A549 (cell line): ENCODE measurements around the gene CRACR2B. TPM values are rescaled to one million over a fixed set of nuclear protein-coding genes. Genes with fewer than 3 reads are reported as not detected.

Experiments
- ATAC-seq, 2 experiments: fragments of 200-7000 bp in 1 of 2; fragments of >200 bp in 1 of 2; cut with Nextera tagmentation in 1 of 2; cut with Tn5 transposase in 1 of 2; 3 replicates each; pipeline versions ENCODE4 v1.8.0 to v1.9.1; 2018 to 2020; ENCODE audit warnings: mild to moderate bottlenecking in 1 of 2, moderate library complexity in 1 of 2
- CTCF ChIA-PET: fragments of 300-600 bp; sonication (Branson Sonifier 250); formaldehyde crosslinking; extraction: SDS; loops from one replicate; lab custom pipeline; 2021; ENCODE audit warnings: antibody characterized with exemption, inconsistent platforms; lab: Yijun Ruan, JAX
- POLR2A ChIA-PET: fragments of 350-600 bp; formaldehyde crosslinking; extraction: SDS; loops from one replicate; lab custom pipeline; 2021; ENCODE audit warnings: antibody characterized with exemption, inconsistent platforms; lab: Yijun Ruan, JAX
- DNase-seq, 2 experiments: peaks; one replicate each; pipeline versions ENCODE4 v3.0.0 to v3.0.0-alpha.2; 2011 to 2016; ENCODE audit warnings: low read depth in 1 of 2, low spot score in 1 of 2
- FAIRE-seq: peaks from 2 replicates; lab custom pipeline; 2011; peaks lifted over from hg19 to GRCh38; lab: Jason Lieb, UNC
- H3K27ac ChIP-seq, 2 experiments: fragments of >200 bp; sonication (Bioruptor Twin); formaldehyde crosslinking; 3 replicates each; pipeline ENCODE4 v1.5.1; 2016 to 2017
- H3K4me1 ChIP-seq: fragments of >200 bp; sonication (Bioruptor Twin); formaldehyde crosslinking; 3 replicates; pipeline ENCODE4 v1.6.1; 2016
- H3K4me2 ChIP-seq: fragments of >200 bp; sonication (Bioruptor Twin); formaldehyde crosslinking; 3 replicates; pipeline ENCODE4 v1.6.1; 2016
- H3K4me3 ChIP-seq: fragments of >200 bp; sonication (Bioruptor Twin); formaldehyde crosslinking; 3 replicates; pipeline ENCODE4 v1.5.1; 2016
- H3K9me3 ChIP-seq: fragments of >200 bp; sonication (Bioruptor Twin); formaldehyde crosslinking; 3 replicates; pipeline ENCODE4 v1.6.1; 2016
- CHD4 ChIP-seq: fragments of 200-600 bp; sonication (generic); IDR thresholded peaks from 2 replicates; pipeline ENCODE4 v1.6.1; 2016; ENCODE audit warnings: antibody characterized with exemption, mild to moderate bottlenecking, borderline replicate concordance
- EP300 ChIP-seq, 2 experiments: fragments of >200 bp; sonication (Bioruptor Twin); formaldehyde crosslinking; IDR thresholded peaks; 2 replicates in 1 of 2; 3 replicates in 1 of 2; pipeline ENCODE4 v1.6.1; 2016 to 2017
- HDAC2 ChIP-seq: fragments of 200-600 bp; sonication (generic); IDR thresholded peaks from 2 replicates; pipeline ENCODE4 v1.6.1; 2016
- HEYL ChIP-seq: fragments of 250-450 bp; sonication (Bioruptor Pico); IDR thresholded peaks from 2 replicates; pipeline ENCODE4 v1.8.0; 2021; ENCODE audit warnings: mild to moderate bottlenecking, moderate library complexity
- HOXA7 ChIP-seq: fragments of 250-450 bp; sonication (Bioruptor Pico); IDR thresholded peaks from 2 replicates; pipeline ENCODE4 v1.5.0; 2020; ENCODE audit warnings: mild to moderate bottlenecking, moderate library complexity
- HOXB13 ChIP-seq: fragments of 250-450 bp; sonication (Bioruptor Pico); IDR thresholded peaks from 2 replicates; pipeline ENCODE4 v1.5.0; 2020; ENCODE audit warnings: low read depth, mild to moderate bottlenecking, moderate library complexity
- KDM5A ChIP-seq: fragments of 200-600 bp; sonication (generic); IDR thresholded peaks from 2 replicates; pipeline ENCODE4 v1.6.1; 2016; ENCODE audit warnings: antibody characterized with exemption, mild to moderate bottlenecking
- MAFK ChIP-seq: fragments of 450-650 bp; IDR thresholded peaks from 2 replicates; pipeline ENCODE4 v1.6.1; 2014; ENCODE audit not compliant: partially characterized antibody
- NFE2L2 ChIP-seq: fragments of 150-350 bp; conservative IDR thresholded peaks from 2 replicates; pipeline ENCODE4 v1.6.1; 2014; ENCODE audit warnings: low read length
- NPAS2 ChIP-seq: fragments of 250-450 bp; sonication (Bioruptor Pico); IDR thresholded peaks from 2 replicates; pipeline ENCODE4 v1.8.0; 2022; ENCODE audit warnings: mild to moderate bottlenecking, moderate library complexity, borderline replicate concordance
- NR3C1 ChIP-seq: fragments of >200 bp; sonication (Bioruptor Twin); formaldehyde crosslinking; IDR thresholded peaks from 3 replicates; pipeline ENCODE4 v1.6.1; 2017
- PHF8 ChIP-seq: fragments of 200-600 bp; sonication (generic); IDR thresholded peaks from 2 replicates; pipeline ENCODE4 v1.6.1; 2016; ENCODE audit warnings: low read depth, mild to moderate bottlenecking, antibody characterized with exemption, moderate library complexity, borderline replicate concordance
- POLR2AphosphoS2 ChIP-seq: conservative IDR thresholded peaks from 2 replicates; pipeline ENCODE4 v1.6.1; 2012; ENCODE audit warnings: low read length, improper control_type of control experiment, inconsistent platforms
- RNF2 ChIP-seq: fragments of 200-600 bp; sonication (generic); IDR thresholded peaks from 2 replicates; pipeline ENCODE4 v1.6.1; 2016; ENCODE audit warnings: low read depth, mild to moderate bottlenecking, antibody characterized with exemption, moderate library complexity, borderline replicate concordance
- SMC3 ChIP-seq: fragments of >200 bp; sonication (Bioruptor Twin); formaldehyde crosslinking; IDR thresholded peaks from 3 replicates; pipeline ENCODE4 v1.6.1; 2018; ENCODE audit warnings: inconsistent platforms
- SREBF2 ChIP-seq: fragments of 450-650 bp; IDR thresholded peaks from 2 replicates; pipeline ENCODE4 v1.6.1; 2014; ENCODE audit warnings: mild to moderate bottlenecking, moderate library complexity
- TFCP2L1 ChIP-seq: fragments of 250-450 bp; sonication (Bioruptor Pico); IDR thresholded peaks from 2 replicates; pipeline ENCODE4 v1.5.0; 2021; ENCODE audit warnings: mild to moderate bottlenecking
- ZNF302 ChIP-seq: fragments of 250-450 bp; sonication (Bioruptor Pico); IDR thresholded peaks from 2 replicates; pipeline ENCODE4 v1.9.0; 2021; ENCODE audit warnings: inconsistent platforms, mild to moderate bottlenecking, moderate library complexity
- WGBS: methylation state at CpG from one replicate; pipeline ENCODE4 v1.1.6; 2017; ENCODE audit errors: missing lambda C conversion rate; 5-methylcytosine and 5-hydroxymethylcytosine counted together
- polyA plus RNA-seq, 4 experiments: library from polyadenylated mRNA; depleted of rRNA in 3 of 4; stranded (reverse); fragments of >200 nt; fragmentation: RNase III in 1 of 4; extraction: RNeasy Plus Mini Kit Qiagen cat#74134 plus additional on column Dnase treatment in 1 of 4; gene quantifications; 2 replicates in 3 of 4; 3 replicates in 1 of 4; pipeline ENCODE4 v1.2.3, GENCODE V29; 2011 to 2017
- TF ChIP-seq, protein P1 (sequence below): fragments of 250-450 bp; sonication (Bioruptor Pico); IDR thresholded peaks from 2 replicates; pipeline ENCODE4 v1.5.0; 2020; ENCODE audit warnings: low read depth, mild to moderate bottlenecking, moderate library complexity
- TF ChIP-seq, protein P2 (sequence below): IDR thresholded peaks from 2 replicates; pipeline ENCODE4 v1.6.1; 2012
- TF ChIP-seq, protein P3 (sequence below): fragments of 200-600 bp; sonication (generic); IDR thresholded peaks from 2 replicates; pipeline ENCODE4 v1.6.1; 2016; ENCODE audit warnings: antibody characterized with exemption, mild to moderate bottlenecking, moderate library complexity

Gene CRACR2B
- polyA plus RNA-seq, 2 of the 4 experiments (the other 2 are of a cell fraction), result 1.2 to 3.0 TPM

DNA sequence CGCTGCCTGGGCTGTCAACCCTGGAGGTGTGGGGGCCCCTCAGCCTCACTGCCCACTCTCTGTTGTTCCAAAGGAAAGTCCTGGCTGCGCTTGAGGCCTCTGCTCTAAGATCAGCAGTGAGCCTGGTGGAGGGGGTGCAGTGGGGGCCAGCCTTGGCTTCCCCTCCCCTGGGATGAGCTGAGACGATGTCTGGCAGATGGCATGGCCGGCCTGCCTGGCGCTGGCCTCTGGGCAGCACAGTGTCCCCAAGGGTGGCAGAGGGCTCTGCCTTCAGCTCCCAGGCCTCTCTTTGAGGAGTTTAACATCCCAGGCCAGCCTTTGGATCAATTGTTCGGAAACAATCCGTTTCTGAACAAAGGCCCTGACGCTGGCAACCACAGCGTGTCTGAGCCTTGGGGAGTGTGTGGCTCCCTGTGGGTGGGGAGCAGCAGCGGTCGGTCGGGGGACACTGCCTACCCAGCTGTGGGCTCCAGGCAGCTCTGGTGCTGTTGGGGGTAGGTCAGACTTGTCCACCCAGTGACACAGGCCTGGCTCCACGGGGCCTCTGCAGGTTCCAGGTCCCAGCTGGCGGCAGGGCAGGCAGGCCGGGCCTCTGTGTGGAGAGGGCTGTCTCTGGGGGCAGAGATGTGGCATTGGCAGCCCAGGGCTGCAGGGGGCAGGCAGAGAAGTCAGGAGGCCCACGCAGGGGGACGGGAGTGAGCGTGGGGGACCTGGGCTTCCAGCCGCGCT lies 27.0 kb downstream of the CRACR2B start:
- Histone ChIP-seq H3K9me3 (no peaks in the 10 kb centered on the region), H3K4me3 (no peak overlapping the region), H3K4me1 (peaks cover 43% of the 10 kb centered on the region), H3K27ac (no peak overlapping the region), H3K4me2 (no peak overlapping the region)
- TF ChIP-seq HDAC2 (no peak), HOXB13 (no peak), NFE2L2 (no peak), NPAS2 (no peak), PHF8 (no peak), SREBF2 (no peak)
- FAIRE-seq (no peak), DNase-seq (no peak), ATAC-seq (no peak)
- CTCF ChIA-PET, result interaction anchor here (1.1 to 9.0 kb wide), 6 partner anchors 8 to 196 kb away, joined by 3 to 37 read pairs (median 12); no protein-coding TSS in a partner anchor
- POLR2A ChIA-PET, result no interaction called here
- WGBS, result 89% methylated on average over 19 of the region's 20 CpGs

DNA sequence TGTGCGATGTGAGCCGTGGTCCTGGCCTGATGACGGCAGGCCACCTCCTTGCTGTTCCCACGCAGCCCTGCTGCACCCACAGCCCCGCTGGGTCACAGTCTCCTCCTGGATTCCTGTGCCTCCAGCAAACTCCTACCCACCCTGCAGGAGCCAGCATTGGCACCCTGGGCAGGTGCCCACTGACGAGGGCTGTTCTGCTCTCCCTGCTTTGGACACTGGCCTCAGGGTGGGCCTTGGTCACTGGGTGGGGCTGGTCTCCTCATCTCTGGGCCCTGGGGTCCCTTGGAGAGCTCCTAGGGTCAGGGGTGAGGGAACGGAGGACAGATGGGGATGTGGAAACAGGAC lies 27.6 kb downstream of the CRACR2B start:
- 94% methylated on average over 6 of the region's 7 CpGs for WGBS
- FAIRE-seq, result no peak
- ChIA-PET CTCF (interaction anchor here (3.2 to 9.0 kb wide), 4 partner anchors 9 to 196 kb away, joined by 10 to 37 read pairs (median 23); no protein-coding TSS in a partner anchor), POLR2A (no interaction called here)
- ATAC-seq, result no peak
- no peak for DNase-seq
- no peak for TF ChIP-seq EP300 (IDR thresholded peaks at IDR 0.05)
- no peak for TF ChIP-seq TFCP2L1 (CRISPR knock-in tag)
- TF ChIP-seq HEYL (CRISPR knock-in tag), result no peak
- no peak for TF ChIP-seq HDAC2
- TF ChIP-seq, protein P1, sequence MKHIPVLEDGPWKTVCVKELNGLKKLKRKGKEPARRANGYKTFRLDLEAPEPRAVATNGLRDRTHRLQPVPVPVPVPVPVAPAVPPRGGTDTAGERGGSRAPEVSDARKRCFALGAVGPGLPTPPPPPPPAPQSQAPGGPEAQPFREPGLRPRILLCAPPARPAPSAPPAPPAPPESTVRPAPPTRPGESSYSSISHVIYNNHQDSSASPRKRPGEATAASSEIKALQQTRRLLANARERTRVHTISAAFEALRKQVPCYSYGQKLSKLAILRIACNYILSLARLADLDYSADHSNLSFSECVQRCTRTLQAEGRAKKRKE (CRISPR knock-in tag), result no peak
- TF ChIP-seq HOXA7 (CRISPR knock-in tag), result no peak
- no peak for TF ChIP-seq SMC3
- TF ChIP-seq, protein P2, sequence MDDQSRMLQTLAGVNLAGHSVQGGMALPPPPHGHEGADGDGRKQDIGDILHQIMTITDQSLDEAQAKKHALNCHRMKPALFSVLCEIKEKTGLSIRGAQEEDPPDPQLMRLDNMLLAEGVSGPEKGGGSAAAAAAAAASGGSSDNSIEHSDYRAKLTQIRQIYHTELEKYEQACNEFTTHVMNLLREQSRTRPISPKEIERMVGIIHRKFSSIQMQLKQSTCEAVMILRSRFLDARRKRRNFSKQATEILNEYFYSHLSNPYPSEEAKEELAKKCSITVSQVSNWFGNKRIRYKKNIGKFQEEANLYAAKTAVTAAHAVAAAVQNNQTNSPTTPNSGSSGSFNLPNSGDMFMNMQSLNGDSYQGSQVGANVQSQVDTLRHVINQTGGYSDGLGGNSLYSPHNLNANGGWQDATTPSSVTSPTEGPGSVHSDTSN, result no peak
- TF ChIP-seq, protein P3, sequence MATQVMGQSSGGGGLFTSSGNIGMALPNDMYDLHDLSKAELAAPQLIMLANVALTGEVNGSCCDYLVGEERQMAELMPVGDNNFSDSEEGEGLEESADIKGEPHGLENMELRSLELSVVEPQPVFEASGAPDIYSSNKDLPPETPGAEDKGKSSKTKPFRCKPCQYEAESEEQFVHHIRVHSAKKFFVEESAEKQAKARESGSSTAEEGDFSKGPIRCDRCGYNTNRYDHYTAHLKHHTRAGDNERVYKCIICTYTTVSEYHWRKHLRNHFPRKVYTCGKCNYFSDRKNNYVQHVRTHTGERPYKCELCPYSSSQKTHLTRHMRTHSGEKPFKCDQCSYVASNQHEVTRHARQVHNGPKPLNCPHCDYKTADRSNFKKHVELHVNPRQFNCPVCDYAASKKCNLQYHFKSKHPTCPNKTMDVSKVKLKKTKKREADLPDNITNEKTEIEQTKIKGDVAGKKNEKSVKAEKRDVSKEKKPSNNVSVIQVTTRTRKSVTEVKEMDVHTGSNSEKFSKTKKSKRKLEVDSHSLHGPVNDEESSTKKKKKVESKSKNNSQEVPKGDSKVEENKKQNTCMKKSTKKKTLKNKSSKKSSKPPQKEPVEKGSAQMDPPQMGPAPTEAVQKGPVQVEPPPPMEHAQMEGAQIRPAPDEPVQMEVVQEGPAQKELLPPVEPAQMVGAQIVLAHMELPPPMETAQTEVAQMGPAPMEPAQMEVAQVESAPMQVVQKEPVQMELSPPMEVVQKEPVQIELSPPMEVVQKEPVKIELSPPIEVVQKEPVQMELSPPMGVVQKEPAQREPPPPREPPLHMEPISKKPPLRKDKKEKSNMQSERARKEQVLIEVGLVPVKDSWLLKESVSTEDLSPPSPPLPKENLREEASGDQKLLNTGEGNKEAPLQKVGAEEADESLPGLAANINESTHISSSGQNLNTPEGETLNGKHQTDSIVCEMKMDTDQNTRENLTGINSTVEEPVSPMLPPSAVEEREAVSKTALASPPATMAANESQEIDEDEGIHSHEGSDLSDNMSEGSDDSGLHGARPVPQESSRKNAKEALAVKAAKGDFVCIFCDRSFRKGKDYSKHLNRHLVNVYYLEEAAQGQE, result no peak
- no peak for TF ChIP-seq MAFK
- no peak for TF ChIP-seq KDM5A
- no peak for TF ChIP-seq NPAS2
- TF ChIP-seq SREBF2, result no peak
- no peak for TF ChIP-seq ZNF302 (CRISPR knock-in tag)
- TF ChIP-seq RNF2, result no peak
- no peak for TF ChIP-seq POLR2AphosphoS2
- no peak for TF ChIP-seq PHF8
- TF ChIP-seq NR3C1, result no peak
- TF ChIP-seq NFE2L2, result no peak
- no peak for TF ChIP-seq CHD4
- H3K4me3 ChIP-seq, result no peak overlapping the region
- H3K27ac ChIP-seq, result no peak overlapping the region
- H3K4me2 ChIP-seq, result no peak overlapping the region
- H3K4me1 ChIP-seq, result peaks cover 46% of the 10 kb centered on the region
- no peaks in the 10 kb centered on the region for H3K9me3 ChIP-seq
